Activated CD4-positive, alpha-beta T cell treated with anti-CD3 and anti-CD28 coated beads, Interleukin-2, amount 50 U/mL, for 24 hours (primary cell): Measurements from ENCODE around the gene AKR1C8.

ENCODE experiments used
- DNase-seq, 2 donors: peaks; one replicate each; pipeline ENCODE4 v3.0.0-alpha.2; 2020; ENCODE audit warnings: low read depth in 1 of 2, low spot score in 1 of 2

AKR1C8 gene

DNA sequence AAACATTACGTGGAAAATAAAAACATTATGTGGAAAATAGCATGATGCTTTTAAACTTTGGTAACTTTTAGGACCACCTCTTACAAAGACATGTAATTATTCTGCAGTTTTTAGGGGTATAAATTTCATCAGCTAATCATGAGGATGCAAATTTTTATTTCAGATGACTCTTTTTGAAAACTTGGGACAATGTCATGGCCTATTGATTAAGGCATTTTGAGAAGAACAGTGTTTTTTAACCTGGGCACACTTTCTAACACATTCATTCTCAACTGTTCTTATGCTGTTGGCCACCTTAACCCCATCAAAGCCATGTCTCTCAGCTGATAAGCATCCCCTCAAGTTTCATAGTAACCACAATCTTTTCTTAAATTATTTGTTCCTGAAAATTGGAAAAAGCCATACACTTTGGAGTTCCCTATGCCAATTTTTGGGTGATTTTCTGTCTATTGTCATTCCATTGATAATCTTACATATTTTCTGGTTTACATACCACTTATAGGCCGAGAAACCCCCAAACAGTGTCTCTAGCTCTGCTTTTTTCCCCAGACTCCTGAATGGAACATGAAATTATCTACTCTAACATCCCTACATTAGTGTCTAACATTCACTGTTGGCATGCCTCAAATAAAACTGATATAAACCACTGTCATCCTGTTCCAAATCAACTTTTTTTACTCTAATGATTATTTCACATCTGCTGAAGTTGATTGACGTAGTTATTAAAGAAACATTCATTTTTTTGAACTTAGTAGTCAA lies 76.1 kb downstream of the AKR1C8 start:
- DNase-seq, result no peak

DNA sequence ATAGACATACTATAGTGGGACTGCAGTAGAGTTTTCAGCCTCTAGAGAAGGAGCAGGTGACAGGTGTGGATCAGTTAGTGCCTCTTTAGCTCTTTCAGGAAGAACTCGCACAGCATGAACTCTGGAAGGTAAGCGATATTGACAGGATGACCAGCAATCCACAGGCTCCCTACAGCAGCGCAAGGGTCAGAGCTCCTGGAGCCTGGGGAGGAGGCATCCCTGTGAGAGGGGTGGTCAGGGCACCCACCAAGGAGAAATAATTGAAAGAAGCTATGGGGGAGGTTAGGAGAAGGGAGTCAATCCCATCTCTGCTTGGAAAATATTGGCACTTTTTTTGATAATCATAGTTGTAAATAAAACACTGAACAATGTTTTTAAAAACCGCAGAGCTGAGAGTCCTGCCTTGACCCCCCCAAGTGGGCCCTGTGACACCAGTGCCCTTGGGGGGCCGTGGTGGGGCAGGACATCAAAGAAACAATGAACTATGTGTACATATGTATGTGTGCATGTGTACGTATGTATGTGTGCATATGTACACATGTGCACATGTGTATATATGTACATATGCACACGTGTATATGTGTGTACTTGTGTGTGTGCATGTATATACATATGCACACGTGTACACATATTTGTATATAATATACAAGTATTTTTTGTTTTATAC lies 77.0 kb downstream of the AKR1C8 start:
- DNase-seq, result no peak

DNA sequence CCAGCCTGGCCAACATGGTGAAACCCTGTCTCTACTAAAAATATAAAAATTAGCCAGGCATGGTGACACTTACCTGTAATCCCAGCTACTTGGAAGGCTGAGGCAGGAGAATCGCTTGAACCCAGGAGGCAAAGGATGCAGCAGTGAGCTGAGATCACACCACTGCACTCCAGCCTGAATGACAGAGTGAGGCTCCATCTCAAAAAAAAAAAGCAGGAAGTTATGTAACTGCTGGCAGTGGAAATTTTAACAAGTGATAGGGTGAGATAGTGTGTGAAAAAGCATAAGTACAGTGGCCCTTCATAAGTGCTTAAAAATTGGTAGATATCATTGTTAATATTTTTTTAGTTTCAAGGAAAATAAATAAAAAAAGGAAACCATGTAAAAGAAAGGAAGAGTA lies 78.4 kb downstream of the AKR1C8 start:
- no peak for DNase-seq

DNA sequence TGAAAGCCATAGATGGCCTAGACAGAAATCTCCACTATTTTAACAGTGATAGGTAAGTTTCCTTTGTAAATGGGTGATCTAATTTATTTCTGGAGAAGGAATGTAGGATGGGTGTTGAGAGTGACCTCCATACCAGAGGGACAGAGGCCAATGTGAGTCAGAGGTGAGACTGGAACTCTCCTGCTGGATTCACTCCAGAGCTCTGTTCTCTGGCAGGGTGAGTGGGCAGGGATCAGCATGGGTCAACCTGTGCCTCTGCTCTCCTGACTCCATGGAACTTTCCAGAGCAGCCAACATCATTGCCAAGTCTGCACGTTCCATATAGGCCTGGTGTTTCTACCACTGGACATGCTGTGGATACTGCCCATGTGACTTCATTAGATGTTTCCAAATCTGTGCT lies 79.3 kb downstream of the AKR1C8 start:
- DNase-seq, result no peak
